Brain microvascular endothelial cell (primary cell): ENCODE results near the gene TMEM212.

Experiments used
- DNase-seq: peaks from one replicate; pipeline ENCODE4 v3.0.0-alpha.2; 2020
- H3K27ac ChIP-seq: fragments of 250-450 bp; sonication (Bioruptor Pico); 2 replicates; pipeline ENCODE4 v1.5.1; 2020; ENCODE audit warnings: mild to moderate bottlenecking, moderate library complexity
- H3K27me3 ChIP-seq: fragments of 250-450 bp; sonication (Bioruptor Pico); replicated peaks from 2 replicates; pipeline ENCODE4 v1.5.1; 2020; ENCODE audit warnings: mild to moderate bottlenecking
- H3K36me3 ChIP-seq: fragments of 250-450 bp; sonication (Bioruptor Pico); replicated peaks from 2 replicates; pipeline ENCODE4 v1.5.1; 2020; ENCODE audit warnings: mild to moderate bottlenecking
- H3K4me3 ChIP-seq: 2 replicates; pipeline ENCODE4 v1.5.1; 2011; ENCODE audit warnings: low read depth, mild to moderate bottlenecking, control low read depth, low read length, moderate library complexity
- in situ Hi-C: cut with HindIII; loops from 2 replicates; pipeline ENCODE4 v1.10.0; 2017; ENCODE audit warnings: low sequenced_read_pairs, low pct_ligation_motif_present
- TF ChIP-seq, protein P1 (sequence below): IDR thresholded peaks from 2 replicates; pipeline ENCODE4 v1.5.1; 2011; ENCODE audit warnings: low read depth, mild to moderate bottlenecking, moderate library complexity, low read length, control low read depth, inconsistent platforms; ENCODE audit errors: missing control alignments

TMEM212 gene

DNA sequence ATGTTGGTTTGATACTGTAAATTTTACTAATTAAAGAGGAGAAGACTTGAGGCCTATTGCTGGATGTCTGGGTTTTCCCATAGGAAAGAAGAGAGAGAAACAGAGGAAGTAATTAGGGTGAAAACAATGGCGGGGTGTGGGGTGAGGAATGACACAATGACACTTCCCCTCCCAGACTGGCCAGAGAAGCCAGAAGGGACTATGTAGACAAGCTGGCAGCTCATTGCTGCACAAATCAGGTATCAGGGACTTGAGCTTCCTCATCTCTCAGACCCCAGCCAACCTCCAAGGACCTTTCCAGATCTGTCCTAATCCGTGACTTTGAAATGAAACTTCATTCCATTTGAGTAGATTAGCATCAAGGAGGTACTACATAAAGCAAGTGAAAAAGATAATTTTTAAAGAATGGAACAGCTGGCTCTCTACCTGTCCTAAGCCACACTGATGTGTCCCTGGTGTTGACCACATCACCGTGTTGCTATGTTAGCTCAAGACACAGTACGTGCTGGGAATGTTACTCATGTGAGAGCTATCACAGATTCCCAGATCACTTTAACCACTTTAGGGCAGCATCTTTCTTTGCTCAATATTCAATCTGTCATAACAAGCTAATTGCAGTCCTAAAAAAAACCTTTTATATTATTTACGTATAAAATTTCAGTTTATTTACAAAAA lies 22.2 kb downstream of the TMEM212 start:
- no peak overlapping the region for H3K27ac ChIP-seq
- no peak for DNase-seq
- no peaks in the 10 kb centered on the region for H3K27me3 ChIP-seq
- in situ Hi-C loops: no loop called here
- TF ChIP-seq, protein P1, sequence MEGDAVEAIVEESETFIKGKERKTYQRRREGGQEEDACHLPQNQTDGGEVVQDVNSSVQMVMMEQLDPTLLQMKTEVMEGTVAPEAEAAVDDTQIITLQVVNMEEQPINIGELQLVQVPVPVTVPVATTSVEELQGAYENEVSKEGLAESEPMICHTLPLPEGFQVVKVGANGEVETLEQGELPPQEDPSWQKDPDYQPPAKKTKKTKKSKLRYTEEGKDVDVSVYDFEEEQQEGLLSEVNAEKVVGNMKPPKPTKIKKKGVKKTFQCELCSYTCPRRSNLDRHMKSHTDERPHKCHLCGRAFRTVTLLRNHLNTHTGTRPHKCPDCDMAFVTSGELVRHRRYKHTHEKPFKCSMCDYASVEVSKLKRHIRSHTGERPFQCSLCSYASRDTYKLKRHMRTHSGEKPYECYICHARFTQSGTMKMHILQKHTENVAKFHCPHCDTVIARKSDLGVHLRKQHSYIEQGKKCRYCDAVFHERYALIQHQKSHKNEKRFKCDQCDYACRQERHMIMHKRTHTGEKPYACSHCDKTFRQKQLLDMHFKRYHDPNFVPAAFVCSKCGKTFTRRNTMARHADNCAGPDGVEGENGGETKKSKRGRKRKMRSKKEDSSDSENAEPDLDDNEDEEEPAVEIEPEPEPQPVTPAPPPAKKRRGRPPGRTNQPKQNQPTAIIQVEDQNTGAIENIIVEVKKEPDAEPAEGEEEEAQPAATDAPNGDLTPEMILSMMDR: no peak
- H3K36me3 ChIP-seq: no peaks in the 10 kb centered on the region
- no peak overlapping the region for H3K4me3 ChIP-seq

DNA sequence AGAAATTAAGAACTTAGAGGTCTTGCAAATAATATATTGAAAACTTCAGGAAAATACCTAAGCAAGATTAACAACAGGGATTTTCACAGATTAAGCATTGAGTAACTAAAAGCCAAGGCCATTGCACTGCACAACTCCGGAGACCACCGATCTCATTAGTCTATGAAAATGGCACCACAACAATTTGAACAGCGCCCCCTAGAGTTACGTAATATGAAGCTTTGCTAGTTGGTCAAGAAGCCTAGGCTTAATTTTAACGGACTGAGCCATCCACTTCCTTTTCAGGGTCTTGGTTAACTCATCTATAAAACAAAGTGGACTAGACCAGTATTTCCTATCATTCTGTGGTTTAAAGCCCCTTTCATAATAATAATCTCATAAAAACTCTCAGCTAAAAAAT lies 24.8 kb downstream of the TMEM212 start:
- Histone ChIP-seq H3K4me3 (no peak overlapping the region), H3K27ac (no peak overlapping the region), H3K36me3 (no peaks in the 10 kb centered on the region), H3K27me3 (no peaks in the 10 kb centered on the region)
- in situ Hi-C loops: no loop called here
- DNase-seq: no peak
- TF ChIP-seq, protein P1: peak; percentile 57

DNA sequence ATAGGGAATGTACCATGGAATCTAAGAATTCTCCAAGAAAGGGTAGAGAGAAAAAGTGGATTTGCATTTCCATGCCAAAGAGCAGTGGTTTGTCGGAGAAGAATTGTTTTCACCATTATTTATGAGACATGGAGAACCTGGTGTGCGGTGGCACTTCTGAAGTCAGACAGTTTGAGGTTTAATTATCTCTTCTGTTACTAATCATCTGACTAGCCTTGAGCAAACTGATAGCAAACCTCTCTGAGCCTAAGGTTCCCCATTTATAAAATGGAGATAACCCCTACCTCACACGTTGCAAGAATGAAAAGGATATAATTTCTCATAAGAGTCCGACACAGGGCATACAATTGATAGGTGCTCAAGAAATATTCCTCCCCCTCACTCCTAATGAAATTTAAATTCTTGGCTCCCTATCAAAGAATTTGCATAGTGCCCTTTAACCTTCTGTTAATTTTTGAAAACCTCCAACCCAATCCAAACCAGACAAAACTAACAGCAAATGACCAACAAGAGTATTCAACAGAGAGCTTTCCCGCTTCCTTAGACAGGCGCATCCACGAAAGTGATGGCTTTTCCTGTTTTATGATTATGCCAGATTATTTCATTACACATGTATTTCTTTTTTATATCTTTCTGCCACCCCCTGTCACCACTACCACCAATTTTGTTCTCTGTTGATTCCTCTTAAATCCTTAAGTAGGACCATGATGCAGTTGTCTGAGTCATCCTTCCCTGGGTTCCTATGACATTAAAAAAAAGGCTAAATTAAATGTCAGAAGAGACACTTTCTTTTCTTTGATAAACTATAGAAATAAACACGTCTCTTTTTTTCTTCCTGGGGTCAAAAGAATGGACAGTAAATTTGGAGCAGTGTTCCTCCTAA lies 28.5 kb downstream of the TMEM212 start:
- Histone ChIP-seq H3K27me3 (no peaks in the 10 kb centered on the region), H3K36me3 (no peaks in the 10 kb centered on the region), H3K27ac (no peak overlapping the region), H3K4me3 (no peak overlapping the region)
- TF ChIP-seq, protein P1: no peak
- in situ Hi-C loops: no loop called here
- no peak for DNase-seq

DNA sequence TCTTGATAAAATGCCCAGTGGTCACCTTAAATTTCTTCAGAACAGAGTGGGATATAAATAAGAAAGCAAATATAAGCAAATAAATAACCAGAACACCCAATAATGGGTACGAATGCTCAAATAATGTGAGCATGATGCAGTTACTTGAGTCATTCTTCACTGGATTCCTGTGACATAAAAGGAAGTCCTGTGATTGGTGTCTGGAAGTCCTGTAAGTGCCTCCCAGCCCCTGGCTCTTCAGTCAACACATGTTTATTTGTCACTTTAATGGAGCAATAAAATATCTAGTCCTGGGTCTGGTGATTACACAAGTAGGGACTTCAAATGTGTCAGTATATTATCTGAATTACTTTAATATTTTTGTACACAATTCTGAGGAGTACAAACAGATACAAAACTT lies 30.4 kb downstream of the TMEM212 start:
- H3K27ac ChIP-seq: peak overlapping the region; percentile 84
- peak; percentile 54 for DNase-seq
- H3K27me3 ChIP-seq: no peaks in the 10 kb centered on the region
- in situ Hi-C loops: no loop called here
- TF ChIP-seq, protein P1: no peak
- no peaks in the 10 kb centered on the region for H3K36me3 ChIP-seq
- H3K4me3 ChIP-seq: no peak overlapping the region

DNA sequence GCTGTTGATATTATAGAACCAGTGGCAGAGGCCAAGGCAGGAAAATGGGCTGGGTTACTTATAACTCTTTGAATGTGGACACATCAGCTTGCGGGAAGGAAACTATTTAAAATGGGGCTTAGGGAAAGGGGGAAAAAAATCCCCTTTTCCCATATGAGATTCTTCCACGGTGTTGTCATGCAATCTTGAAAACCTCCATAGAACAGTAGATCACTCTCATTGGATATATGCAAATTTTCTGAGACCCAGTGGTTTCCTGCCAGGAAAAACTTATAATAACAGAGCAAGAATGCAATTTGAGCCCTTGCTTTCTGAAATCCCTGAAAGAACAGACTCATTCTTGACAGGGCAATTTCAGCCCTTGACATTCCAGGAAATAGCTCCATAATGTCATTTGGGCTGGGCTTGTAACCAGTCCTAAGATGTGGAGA lies 31.1 kb downstream of the TMEM212 start:
- H3K4me3 ChIP-seq: no peak overlapping the region
- peak overlapping the region; percentile 93 for H3K27ac ChIP-seq
- peak; percentile 93 for DNase-seq
- no peaks in the 10 kb centered on the region for H3K27me3 ChIP-seq
- in situ Hi-C loops: no loop called here
- TF ChIP-seq, protein P1: no peak
- H3K36me3 ChIP-seq: no peaks in the 10 kb centered on the region
